Activated CD8-positive, alpha-beta T cell treated with anti-CD3 and anti-CD28 coated beads for 36 hours (primary cell): Measurements from ENCODE around the gene RNF39. TPM values are rescaled to one million over a fixed set of nuclear protein-coding genes. Genes with fewer than 3 reads are reported as not detected.
A peak's percentile ranks its signal among the peaks of the same experiment; 100 is the strongest.

Source experiments
- ATAC-seq: fragments of 200-7000 bp; cut with Tn5 transposase; one replicate; pipeline ENCODE4 v1.10.0; 2021; ENCODE audit warnings: mild to moderate bottlenecking, moderate library complexity
- CTCF ChIA-PET: fragments of 350-600 bp; sonication (Branson Sonifier 250); formaldehyde crosslinking; loops from one replicate; lab custom pipeline; 2021; ENCODE audit warnings: antibody characterized with exemption; lab: Charles Lee
- POLR2A ChIA-PET: fragments of 350-600 bp; sonication (Branson Sonifier 250); formaldehyde crosslinking; loops from one replicate; lab custom pipeline; 2021; ENCODE audit warnings: antibody characterized with exemption; lab: Charles Lee
- DNase-seq: peaks from one replicate; pipeline ENCODE4 v3.0.0-alpha.2; 2020
- H3K27ac Mint-ChIP-seq: one replicate; pipeline ENCODE4 v1.8.0; 2021; ENCODE audit warnings: mild to moderate bottlenecking, mixed read lengths
- H3K27me3 Mint-ChIP-seq: one replicate; pipeline ENCODE4 v1.8.0; 2021; ENCODE audit warnings: mixed read lengths
- H3K36me3 Mint-ChIP-seq: one replicate; pipeline ENCODE4 v1.8.0; 2021; ENCODE audit warnings: low read depth, mixed read lengths
- H3K4me1 Mint-ChIP-seq: one replicate; pipeline ENCODE4 v1.8.0; 2021; ENCODE audit warnings: low read depth, mixed read lengths
- H3K4me3 Mint-ChIP-seq: one replicate; pipeline ENCODE4 v1.8.0; 2021; ENCODE audit warnings: mild to moderate bottlenecking, moderate library complexity, mixed read lengths
- H3K9me3 Mint-ChIP-seq: one replicate; pipeline ENCODE4 v1.8.0; 2021; ENCODE audit warnings: mixed read lengths
- intact Hi-C: fragments of 100-400 bp; cut with micrococcal nuclease; formaldehyde crosslinking; loops from one replicate; pipeline ENCODE4 v1.10.0; 2022
- total RNA-seq, 2 experiments: library from RNA; stranded (reverse); gene quantifications; one replicate each; pipeline ENCODE4 v1.2.3, GENCODE V29; 2021
- TF ChIP-seq, protein P1 (sequence below): fragments of 200-600 bp; IDR thresholded peaks from one replicate; pipeline ENCODE4 v1.8.0; 2022; ENCODE audit warnings: antibody characterized with exemption, mild to moderate bottlenecking

The RNF39 gene
- total RNA-seq, 2 experiments from 2014 or later = not detected

GRCh38 chr6:30073489-30074235, 1.9 kb downstream of the RNF39 start:
- Mint-ChIP-seq H3K27ac (no peak overlapping the region), H3K27me3 (peaks cover 52% of the 10 kb centered on the region), H3K9me3 (no peaks in the 10 kb centered on the region), H3K4me1 (peaks cover 32% of the 10 kb centered on the region), H3K4me3 (no peak overlapping the region), H3K36me3 (peaks cover 19% of the 10 kb centered on the region)
- intact Hi-C loops = no loop called here
- TF ChIP-seq, protein P1, sequence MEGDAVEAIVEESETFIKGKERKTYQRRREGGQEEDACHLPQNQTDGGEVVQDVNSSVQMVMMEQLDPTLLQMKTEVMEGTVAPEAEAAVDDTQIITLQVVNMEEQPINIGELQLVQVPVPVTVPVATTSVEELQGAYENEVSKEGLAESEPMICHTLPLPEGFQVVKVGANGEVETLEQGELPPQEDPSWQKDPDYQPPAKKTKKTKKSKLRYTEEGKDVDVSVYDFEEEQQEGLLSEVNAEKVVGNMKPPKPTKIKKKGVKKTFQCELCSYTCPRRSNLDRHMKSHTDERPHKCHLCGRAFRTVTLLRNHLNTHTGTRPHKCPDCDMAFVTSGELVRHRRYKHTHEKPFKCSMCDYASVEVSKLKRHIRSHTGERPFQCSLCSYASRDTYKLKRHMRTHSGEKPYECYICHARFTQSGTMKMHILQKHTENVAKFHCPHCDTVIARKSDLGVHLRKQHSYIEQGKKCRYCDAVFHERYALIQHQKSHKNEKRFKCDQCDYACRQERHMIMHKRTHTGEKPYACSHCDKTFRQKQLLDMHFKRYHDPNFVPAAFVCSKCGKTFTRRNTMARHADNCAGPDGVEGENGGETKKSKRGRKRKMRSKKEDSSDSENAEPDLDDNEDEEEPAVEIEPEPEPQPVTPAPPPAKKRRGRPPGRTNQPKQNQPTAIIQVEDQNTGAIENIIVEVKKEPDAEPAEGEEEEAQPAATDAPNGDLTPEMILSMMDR = no peak
- ATAC-seq (no peak), DNase-seq (no peak)
- ChIA-PET POLR2A (interaction anchor here (1.5 kb wide), 1 partner anchor 13 kb away, joined by 8 read pairs; the partner anchor contains the start of gene POLR1H), CTCF (interaction anchor here (1.4 to 1.8 kb wide), 2 partner anchors 30 to 57 kb away, joined by 4 to 7 read pairs; no protein-coding TSS in a partner anchor)

DNA sequence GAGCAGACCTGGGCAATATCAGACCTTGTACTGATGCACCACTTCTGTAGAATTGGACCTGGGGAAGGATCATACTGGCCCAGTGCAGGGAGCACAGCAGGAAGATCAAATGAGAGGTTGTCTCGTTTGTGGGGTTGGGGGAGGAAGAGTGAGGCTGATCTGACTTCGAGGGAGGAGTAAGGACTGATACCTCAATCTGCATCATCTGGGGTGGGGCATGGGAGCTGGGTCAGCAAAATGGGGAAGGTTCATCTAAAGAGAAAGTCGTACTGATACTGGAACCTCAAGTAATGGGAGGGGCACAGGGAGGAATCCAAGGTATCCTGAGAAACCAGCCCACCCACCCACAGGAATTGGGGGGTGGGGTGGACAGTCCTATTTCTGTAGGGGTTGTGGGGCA, 3.7 kb downstream of the RNF39 start:
- Mint-ChIP-seq H3K9me3 (no peaks in the 10 kb centered on the region), H3K27ac (no peak overlapping the region), H3K4me1 (peaks cover 37% of the 10 kb centered on the region), H3K27me3 (peaks cover 48% of the 10 kb centered on the region), H3K36me3 (peaks cover 22% of the 10 kb centered on the region), H3K4me3 (no peak overlapping the region)
- ChIA-PET POLR2A (interaction anchor here (0.7 to 2.2 kb wide), 2 partner anchors 12 to 62 kb away, joined by 3 to 9 read pairs; partner anchors contain the start of gene POLR1H), CTCF (interaction anchor here (1.8 kb wide), 1 partner anchor 12 kb away, joined by 4 read pairs; no protein-coding TSS in a partner anchor)
- TF ChIP-seq, protein P1 = no peak
- DNase-seq (no peak), ATAC-seq (no peak)
- intact Hi-C loops = no loop called here

- POLR2A ChIA-PET = interaction anchor here (0.7 to 2.2 kb wide), 3 partner anchors 9 to 63 kb away, joined by 3 to 9 read pairs (median 3); partner anchors contain the start of gene POLR1H
- H3K4me3 Mint-ChIP-seq = no peak overlapping the region
- H3K9me3 Mint-ChIP-seq = no peaks in the 10 kb centered on the region
- TF ChIP-seq, protein P1 = no peak
- CTCF ChIA-PET = interaction anchor here (1.0 to 1.8 kb wide), 3 partner anchors 12 to 418 kb away, joined by 3 to 6 read pairs (median 4); no protein-coding TSS in a partner anchor
- H3K27me3 Mint-ChIP-seq = peaks cover 44% of the 10 kb centered on the region
- H3K4me1 Mint-ChIP-seq = peaks cover 34% of the 10 kb centered on the region
- DNase-seq (no peak), ATAC-seq (no peak)
- peaks cover 23% of the 10 kb centered on the region for H3K36me3 Mint-ChIP-seq
- intact Hi-C loops = no loop called here
- no peak overlapping the region for H3K27ac Mint-ChIP-seq
Observed at GRCh38 chr6:30071081-30071818, 4.3 kb downstream of the RNF39 start.

DNA sequence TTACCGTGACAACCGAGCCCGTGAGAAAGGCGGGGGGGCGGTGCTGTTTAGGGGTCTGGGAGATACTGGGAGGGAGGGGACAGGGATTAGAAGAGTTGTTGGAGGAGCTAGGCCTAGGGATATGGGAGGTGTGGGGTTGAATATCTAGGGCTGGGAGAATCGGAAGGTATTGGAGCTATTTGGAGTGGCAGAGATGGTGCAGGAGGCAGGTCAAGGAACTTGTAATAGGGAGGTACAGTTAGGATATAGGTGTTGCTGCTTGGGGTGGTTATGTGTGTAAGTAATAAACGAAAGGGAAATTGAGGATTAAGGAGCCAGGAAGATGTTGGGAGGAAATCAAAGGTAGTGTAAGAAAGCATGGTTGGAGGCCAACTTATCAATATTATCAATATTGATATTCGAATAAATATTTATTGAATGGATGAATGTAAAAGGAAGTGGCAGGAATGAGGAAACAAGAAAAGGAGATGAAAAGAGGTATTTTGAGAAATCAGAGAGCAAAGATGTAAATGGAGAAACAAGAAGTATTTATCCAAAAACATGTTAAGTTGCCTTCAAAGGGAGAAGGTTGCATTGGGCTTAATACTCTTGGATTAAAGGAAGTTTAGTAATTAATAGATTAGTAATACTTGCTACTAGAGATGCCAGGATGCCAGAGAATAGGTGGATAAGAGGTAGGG, 8.0 kb downstream of the RNF39 start:
- Mint-ChIP-seq H3K36me3 (peaks cover 45% of the 10 kb centered on the region), H3K27me3 (peaks cover 14% of the 10 kb centered on the region), H3K27ac (peak overlapping the region; percentile 96), H3K9me3 (peaks cover 3% of the 10 kb centered on the region), H3K4me1 (peaks cover 38% of the 10 kb centered on the region), H3K4me3 (peak overlapping the region; percentile 87)
- TF ChIP-seq, protein P1 = no peak
- ChIA-PET POLR2A (interaction anchor here (0.6 kb wide), 1 partner anchor 502 kb away, joined by 4 read pairs; no protein-coding TSS in a partner anchor), CTCF (interaction anchor here (1.3 to 1.4 kb wide), 2 partner anchors 9 to 36 kb away, joined by 3 read pairs; no protein-coding TSS in a partner anchor)
- no peak for ATAC-seq
- peak; percentile 84 for DNase-seq
- intact Hi-C loops = no loop called here
